Hair follicle dermal papilla cell (primary cell): ENCODE measurements around the gene MAP3K7CL. TPM values are rescaled to one million over a fixed set of nuclear protein-coding genes. Genes with fewer than 3 reads are reported as not detected.

ENCODE experiments used
- small RNA-seq: library from RNA; depleted of rRNA; stranded (forward); fragments of <200 nt; gene quantifications from one replicate; pipeline ENCODE3, GENCODE V24; 2012
- total RNA-seq: library from RNA; depleted of rRNA; stranded (reverse); fragments of >200 nt; gene quantifications from 2 replicates; pipeline ENCODE4 v1.2.3, GENCODE V29; 2012

The MAP3K7CL gene
- total RNA-seq, result 4.1 and 7.3 TPM in 2 replicates

GRCh38 chr21:29130270-29130969 is at the start of gene MAP3K7CL:
Gene MAP3K7CL, plus strand, starts transcription at chr21:29130644. Its CDS starts 2,701 bp downstream, at chr21:29133345.

Small RNA genes within 50 kb of the gene (small RNA-seq; reads per million reads assigned to genes)
- gene RF00012, result not detected
- gene RF00019, result not detected

Other genes with a start within 250 kb of the MAP3K7CL start
- gene LTN1, start 137.8 kb upstream of the MAP3K7CL start, total RNA-seq, result 25.4 and 31.5 TPM in 2 replicates
- 19.3 and 20.2 TPM in 2 replicates for gene RWDD2B, start 111.3 kb upstream of the MAP3K7CL start, total RNA-seq
- gene USP16, start 106.0 kb upstream of the MAP3K7CL start, total RNA-seq, result 30.6 and 32.5 TPM in 2 replicates
- 91.4 and 96.2 TPM in 2 replicates for gene CCT8, start 57.0 kb upstream of the MAP3K7CL start, total RNA-seq
- 65.9 and 90.1 TPM in 2 replicates for gene BACH1, start 168.3 kb downstream of the MAP3K7CL start, total RNA-seq